SKM-1 (cell line): Measurements from ENCODE around the gene LGALS7.

Experiments used
- DNase-seq: peaks from one replicate; lab custom pipeline; 2025; ENCODE audit not compliant: unreplicated experiment; lab: John Stamatoyannopoulos, UW

The LGALS7 gene

DNA sequence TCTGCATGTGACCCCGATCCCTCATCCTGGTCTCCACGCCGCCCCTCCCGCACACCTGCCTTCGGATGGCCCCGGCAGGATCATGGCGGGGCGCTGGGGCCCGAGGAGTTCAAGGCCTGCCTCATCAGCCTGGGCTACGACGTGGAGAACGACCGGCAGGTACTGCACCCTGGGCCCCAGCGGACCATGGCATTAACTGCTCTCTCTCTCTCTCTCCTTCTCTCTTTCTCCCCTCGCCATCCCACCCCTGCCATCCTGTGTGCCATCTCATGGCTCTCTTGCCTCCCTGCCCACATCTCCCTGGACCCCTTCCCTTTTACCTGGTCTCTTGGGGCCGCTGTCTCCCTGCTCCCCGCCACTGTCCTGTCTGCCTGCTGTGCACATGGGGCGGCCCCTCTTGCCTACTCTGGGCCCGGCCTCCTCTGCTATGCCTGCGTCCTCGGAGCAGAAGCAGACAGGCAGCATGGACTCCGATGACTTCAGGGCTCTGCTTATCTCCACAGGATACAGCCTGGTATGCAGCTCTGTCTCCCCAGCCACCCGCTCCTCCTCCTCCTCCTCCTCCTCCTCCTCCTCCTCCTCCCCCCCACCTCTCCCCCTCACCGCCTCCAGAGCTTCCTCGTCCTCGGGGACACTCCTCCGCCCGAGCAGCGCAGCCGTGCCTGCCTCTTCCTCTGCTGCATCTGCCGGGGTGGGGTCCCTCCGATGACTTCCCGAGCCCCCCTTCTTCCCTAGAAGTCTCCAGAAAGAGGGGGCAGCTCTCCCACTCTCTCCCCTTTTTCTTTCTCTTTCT lies 45.3 kb downstream of the LGALS7 start:
- no peak for DNase-seq

GRCh38 chr19:38727306-38727867 lies 45.9 kb downstream of the LGALS7 start:
- no peak for DNase-seq

- DNase-seq: no peak
Observed at GRCh38 chr19:38726761-38727301, 46.5 kb downstream of the LGALS7 start.

GRCh38 chr19:38726284-38726673 lies 47.0 kb downstream of the LGALS7 start:
- DNase-seq: no peak

DNA sequence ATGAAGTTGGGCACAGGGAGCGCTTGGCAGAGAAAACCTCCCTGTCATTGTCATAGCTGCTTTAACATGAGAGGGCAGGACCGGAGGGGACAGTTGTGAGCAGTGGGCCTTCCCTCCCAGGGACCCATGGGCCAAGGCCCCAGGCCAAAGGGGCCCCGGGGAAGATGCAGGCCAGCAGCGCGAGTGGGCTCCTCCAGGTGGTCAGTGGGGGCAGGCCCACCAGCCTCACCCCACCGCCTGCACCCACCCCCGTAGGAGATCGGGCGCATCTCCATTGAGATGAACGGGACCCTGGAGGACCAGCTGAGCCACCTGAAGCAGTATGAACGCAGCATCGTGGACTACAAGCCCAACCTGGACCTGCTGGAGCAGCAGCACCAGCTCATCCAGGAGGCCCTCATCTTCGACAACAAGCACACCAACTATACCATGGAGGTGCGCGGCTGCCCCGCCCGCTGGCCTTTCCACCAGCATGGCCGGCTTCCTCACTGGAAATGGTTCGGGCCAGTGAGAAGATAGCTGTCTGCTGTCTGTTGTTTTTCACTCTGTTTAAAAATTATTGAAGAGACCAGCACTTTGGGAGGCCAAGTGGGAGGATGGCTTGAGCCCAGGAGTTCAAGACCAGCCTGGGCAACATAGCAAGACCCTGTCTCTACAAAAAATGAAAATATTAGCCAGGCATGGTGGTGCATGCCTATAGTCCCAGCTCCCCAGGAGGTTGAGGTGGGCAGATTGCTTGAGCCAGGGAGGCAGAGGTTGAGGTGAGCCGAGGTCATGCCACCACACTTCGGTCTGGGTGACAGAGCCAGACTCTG lies 47.6 kb downstream of the LGALS7 start:
- no peak for DNase-seq

DNA sequence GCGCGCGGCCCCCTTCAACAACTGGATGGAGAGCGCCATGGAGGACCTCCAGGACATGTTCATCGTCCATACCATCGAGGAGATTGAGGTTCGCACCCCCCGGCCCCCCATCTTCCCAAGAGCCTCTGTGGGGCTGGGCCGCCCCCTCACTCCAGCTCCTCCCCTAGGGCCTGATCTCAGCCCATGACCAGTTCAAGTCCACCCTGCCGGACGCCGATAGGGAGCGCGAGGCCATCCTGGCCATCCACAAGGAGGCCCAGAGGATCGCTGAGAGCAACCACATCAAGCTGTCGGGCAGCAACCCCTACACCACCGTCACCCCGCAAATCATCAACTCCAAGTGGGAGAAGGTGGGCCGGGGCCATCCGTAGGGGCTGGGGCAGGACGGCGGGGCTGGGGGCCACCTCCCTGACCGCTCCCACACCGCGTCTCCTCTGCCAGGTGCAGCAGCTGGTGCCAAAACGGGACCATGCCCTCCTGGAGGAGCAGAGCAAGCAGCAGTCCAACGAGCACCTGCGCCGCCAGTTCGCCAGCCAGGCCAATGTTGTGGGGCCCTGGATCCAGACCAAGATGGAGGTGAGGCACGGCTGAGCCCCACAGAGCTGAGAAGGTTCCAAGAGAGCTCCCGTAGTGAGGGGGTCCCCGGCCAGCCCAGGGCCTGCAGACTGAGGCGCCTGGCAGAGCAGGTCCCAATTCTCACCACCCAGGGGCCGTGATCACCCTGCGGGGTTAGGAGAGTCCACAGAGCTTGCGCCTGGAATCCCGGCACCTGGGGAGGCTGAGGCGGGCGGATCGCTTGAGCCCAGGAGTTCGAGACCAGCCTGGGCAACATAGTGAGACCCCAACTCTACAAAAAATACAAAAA lies 49.1 kb downstream of the LGALS7 start:
- DNase-seq: no peak

DNA sequence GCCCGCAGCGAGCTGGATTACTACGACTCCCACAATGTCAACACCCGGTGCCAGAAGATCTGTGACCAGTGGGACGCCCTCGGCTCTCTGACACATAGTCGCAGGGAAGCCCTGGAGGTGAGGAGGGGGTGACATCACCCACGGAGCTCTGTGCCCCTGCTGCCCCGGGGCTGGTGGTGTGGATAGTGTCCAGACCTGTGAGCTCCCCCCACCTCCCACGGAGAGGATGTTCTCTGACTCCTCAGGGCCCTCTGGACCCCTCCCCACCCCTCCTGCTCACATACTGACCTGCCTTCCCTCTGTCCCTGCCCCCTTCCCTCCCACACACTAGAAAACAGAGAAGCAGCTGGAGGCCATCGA lies 49.7 kb downstream of the LGALS7 start:
- no peak for DNase-seq

GRCh38 chr19:38722947-38723605 lies 50.2 kb downstream of the LGALS7 start:
- DNase-seq: no peak

DNA sequence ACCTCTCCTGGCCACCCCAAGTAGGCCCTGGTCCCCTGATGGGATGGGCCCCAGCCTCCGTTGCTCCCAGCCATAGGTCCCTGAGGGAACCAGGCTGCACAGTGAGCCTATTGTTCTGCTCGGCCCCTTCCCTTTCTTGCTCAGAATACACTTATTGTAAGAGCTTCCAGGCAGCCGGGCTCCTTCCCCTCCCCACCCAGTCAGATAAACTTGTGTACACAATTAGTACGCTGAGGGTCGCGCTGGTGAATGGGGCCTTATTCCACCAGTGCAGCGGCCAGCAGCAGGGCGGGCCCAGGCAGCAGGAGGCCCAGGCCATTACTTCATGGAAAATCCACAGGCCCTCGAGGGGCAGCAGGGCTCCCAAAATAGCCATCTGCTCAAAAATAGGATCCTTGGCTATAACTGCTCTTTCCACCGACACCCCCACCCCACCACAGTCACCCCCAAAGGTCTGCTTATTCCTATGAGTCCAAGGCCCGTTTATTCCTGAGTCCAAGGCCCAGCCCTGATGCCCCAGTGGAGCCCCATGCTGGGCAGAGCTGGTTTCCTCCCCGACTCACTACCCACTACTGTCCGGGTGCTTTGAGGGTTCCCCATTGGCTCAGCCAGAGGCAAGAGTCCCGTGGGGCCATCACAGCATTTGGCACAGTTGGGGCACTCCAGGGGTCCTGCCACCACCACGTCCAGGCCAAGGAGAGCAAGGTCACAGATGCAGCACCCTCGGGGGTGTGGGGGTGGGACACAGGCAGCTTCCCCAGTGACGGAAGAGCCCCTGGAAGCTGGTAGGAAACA lies 51.1 kb downstream of the LGALS7 start:
- DNase-seq: no peak

DNA sequence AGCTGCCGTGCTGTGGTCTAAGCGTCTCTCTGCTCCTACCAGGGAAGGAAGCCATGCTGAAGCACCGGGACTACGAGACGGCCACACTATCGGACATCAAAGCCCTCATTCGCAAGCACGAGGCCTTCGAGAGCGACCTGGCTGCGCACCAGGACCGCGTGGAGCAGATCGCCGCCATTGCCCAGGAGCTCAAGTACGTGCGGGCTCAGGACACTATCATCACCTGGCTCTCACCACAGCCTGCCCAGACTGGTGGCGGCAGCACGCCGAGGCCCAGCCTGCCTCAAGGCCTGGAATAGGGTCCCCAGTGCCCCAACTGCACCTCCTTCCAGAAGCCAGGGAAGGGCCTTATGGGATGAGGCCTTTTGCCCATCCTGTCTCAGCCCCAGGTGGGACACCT lies 51.8 kb downstream of the LGALS7 start:
- DNase-seq: no peak
